ENCODE measurements around the gene MERTK. TPM values are rescaled to one million over a fixed set of nuclear protein-coding genes. Genes with fewer than 3 reads are reported as not detected.
A peak's percentile ranks its signal among the peaks of the same experiment; 100 is the strongest.

Gene MERTK
- polyA plus RNA-seq, 1 experiment = 0.84 TPM

DNA sequence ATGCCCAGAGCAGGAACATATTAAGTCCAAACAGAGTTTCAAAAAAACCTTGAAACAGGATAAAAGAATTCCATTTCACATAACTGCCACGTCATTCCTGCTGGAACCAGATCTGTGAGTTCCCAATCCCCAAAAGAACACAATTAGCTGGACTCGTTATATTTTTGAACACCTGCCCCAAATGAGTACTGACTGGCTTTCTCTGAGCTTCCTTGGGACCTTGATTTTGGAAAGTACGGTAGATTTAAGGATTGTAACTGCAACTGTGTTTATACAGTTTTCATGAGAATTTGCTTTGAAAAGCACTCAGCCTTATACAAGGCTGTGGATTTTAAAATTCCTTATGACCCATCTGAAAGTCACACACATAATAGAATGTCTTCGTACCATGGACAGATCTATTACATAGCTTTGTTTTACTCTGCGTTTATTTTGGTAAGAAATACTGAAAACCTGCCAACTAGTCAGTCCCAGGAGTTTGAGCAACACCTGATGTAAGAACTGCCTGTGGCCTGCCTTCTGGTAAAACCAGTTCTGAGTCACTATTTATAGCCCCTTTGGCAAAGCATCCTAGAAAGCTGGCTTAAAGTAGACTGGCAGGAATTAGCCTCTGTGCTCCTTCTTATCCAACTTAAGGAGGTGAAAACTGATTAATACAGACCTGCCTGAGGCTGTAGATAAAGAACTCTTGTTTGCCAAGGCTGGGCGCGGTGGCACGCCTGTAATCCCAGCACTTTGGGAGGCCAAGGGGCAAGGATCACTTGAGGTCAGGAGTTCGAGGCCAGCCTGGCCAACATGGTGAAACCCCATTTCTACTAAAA is 48.1 kb downstream of the MERTK start:
- no peak for TF ChIP-seq CTCF (IDR thresholded peaks at IDR 0.05; ENCODE audit: low read depth, low read length)
- CTCF ChIA-PET = no interaction called here
- Histone ChIP-seq H3K27ac (ENCODE audit: low read depth, low read length) (peak overlapping the region; percentile 72), H3K4me3 (ENCODE audit: low read depth, low read length) (no peak overlapping the region), H3K27me3 (ENCODE audit: control insufficient read depth, insufficient read depth, low read length) (peaks cover 13% of the 10 kb centered on the region), H3K9me3 (ENCODE audit: control insufficient read depth, insufficient read depth, low read length) (no peaks in the 10 kb centered on the region)
- peak; percentile 87 for DNase-seq (ENCODE audit: low read depth, low spot score)
- POLR2A ChIA-PET = interaction anchor here (0.6 to 1.2 kb wide), 3 partner anchors 10 to 320 kb away, joined by 3 to 4 read pairs (median 3); no protein-coding TSS in a partner anchor

DNA sequence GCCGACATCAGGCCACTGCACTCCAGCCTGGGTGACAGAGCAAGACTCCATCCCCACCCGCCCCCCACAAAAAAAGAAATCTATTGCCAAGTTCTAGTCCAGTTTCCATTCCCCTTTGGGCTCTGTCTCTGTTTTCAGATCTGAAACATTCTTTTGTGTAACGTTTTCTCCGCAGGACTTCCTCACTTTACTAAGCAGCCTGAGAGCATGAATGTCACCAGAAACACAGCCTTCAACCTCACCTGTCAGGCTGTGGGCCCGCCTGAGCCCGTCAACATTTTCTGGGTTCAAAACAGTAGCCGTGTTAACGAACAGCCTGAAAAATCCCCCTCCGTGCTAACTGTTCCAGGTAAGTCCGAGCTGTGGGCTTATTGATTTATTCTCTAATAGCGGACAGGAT is 48.8 kb downstream of the MERTK start:
- no peak for DNase-seq (ENCODE audit: low read depth, low spot score)
- CTCF ChIA-PET = no interaction called here
- POLR2A ChIA-PET = interaction anchor here (1.2 kb wide), 1 partner anchor 28 kb away, joined by 3 read pairs; no protein-coding TSS in a partner anchor
- Histone ChIP-seq H3K27me3 (ENCODE audit: control insufficient read depth, insufficient read depth, low read length) (peaks cover 10% of the 10 kb centered on the region), H3K27ac (ENCODE audit: low read depth, low read length) (no peak overlapping the region), H3K4me3 (ENCODE audit: low read depth, low read length) (no peak overlapping the region), H3K9me3 (ENCODE audit: control insufficient read depth, insufficient read depth, low read length) (no peaks in the 10 kb centered on the region)
- no peak for TF ChIP-seq CTCF (IDR thresholded peaks at IDR 0.05; ENCODE audit: low read depth, low read length)

DNA sequence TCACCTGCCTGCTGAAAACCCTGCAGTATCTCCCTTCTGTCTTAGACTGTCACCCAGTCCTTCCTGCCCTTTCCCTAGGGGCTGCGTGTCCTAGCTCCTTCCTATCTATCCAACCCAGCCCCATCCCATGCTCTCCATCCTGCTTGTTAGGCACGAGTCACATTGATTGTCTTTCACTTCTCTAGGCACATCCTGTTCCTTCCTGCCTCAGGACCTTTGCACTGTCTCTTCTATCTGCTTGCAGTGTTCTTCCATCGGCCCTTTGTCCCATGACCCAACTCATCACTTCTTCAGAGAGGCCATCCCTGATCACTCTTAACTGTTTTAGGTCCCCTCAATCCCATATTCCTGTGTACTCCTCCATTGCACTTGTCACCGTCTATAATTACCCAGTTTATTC is 50.4 kb downstream of the MERTK start:
- Histone ChIP-seq H3K4me3 (ENCODE audit: low read depth, low read length) (no peak overlapping the region), H3K9me3 (ENCODE audit: control insufficient read depth, insufficient read depth, low read length) (no peaks in the 10 kb centered on the region), H3K27me3 (ENCODE audit: control insufficient read depth, insufficient read depth, low read length) (peaks cover 10% of the 10 kb centered on the region), H3K27ac (ENCODE audit: low read depth, low read length) (no peak overlapping the region)
- TF ChIP-seq CTCF (IDR thresholded peaks at IDR 0.05; ENCODE audit: low read depth, low read length) = no peak
- DNase-seq (ENCODE audit: low read depth, low spot score) = no peak
- ChIA-PET POLR2A (no interaction called here), CTCF (no interaction called here)

- POLR2A ChIA-PET = no interaction called here
- Histone ChIP-seq H3K9me3 (ENCODE audit: control insufficient read depth, insufficient read depth, low read length) (no peaks in the 10 kb centered on the region), H3K27me3 (ENCODE audit: control insufficient read depth, insufficient read depth, low read length) (peaks cover 13% of the 10 kb centered on the region), H3K4me3 (ENCODE audit: low read depth, low read length) (no peak overlapping the region), H3K27ac (ENCODE audit: low read depth, low read length) (no peak overlapping the region)
- CTCF ChIA-PET = no interaction called here
- TF ChIP-seq CTCF (IDR thresholded peaks at IDR 0.05; ENCODE audit: low read depth, low read length) = no peak
- DNase-seq (ENCODE audit: low read depth, low spot score) = no peak
Measured at GRCh38 chr2:111950236-111950635, 51.8 kb downstream of the MERTK start.

GRCh38 chr2:111951486-111951885 is 53.1 kb downstream of the MERTK start:
- ChIA-PET CTCF (no interaction called here), POLR2A (no interaction called here)
- Histone ChIP-seq H3K27me3 (ENCODE audit: control insufficient read depth, insufficient read depth, low read length) (peaks cover 13% of the 10 kb centered on the region), H3K9me3 (ENCODE audit: control insufficient read depth, insufficient read depth, low read length) (no peaks in the 10 kb centered on the region), H3K27ac (ENCODE audit: low read depth, low read length) (no peak overlapping the region), H3K4me3 (ENCODE audit: low read depth, low read length) (no peak overlapping the region)
- no peak for DNase-seq (ENCODE audit: low read depth, low spot score)
- no peak for TF ChIP-seq CTCF (IDR thresholded peaks at IDR 0.05; ENCODE audit: low read depth, low read length)

Measured in AG04450 (cell line).